HepG2 (cell line): ENCODE data around the gene LYST. TPM values are rescaled to one million over a fixed set of nuclear protein-coding genes. Genes with fewer than 3 reads are reported as not detected.

Experiments
- ATAC-seq: fragments of 200-7000 bp; cut with Tn5 transposase; 3 replicates; pipeline ENCODE4 v1.9.1; 2020; ENCODE audit warnings: mild to moderate bottlenecking, moderate library complexity
- BruUV-seq: library from RNA; stranded (reverse); fragments of 400-500 nt; replicated peaks from 2 replicates; lab custom pipeline; 2021; lab: Mats Ljungman, UMichigan
- CTCF ChIA-PET: fragments of 300-600 bp; formaldehyde crosslinking; extraction: SDS; loops from one replicate; lab custom pipeline; 2021; ENCODE audit warnings: low total read pairs, inconsistent platforms, low intra/inter-chr PET ratio; lab: Yijun Ruan, JAX
- POLR2A ChIA-PET: fragments of 350-600 bp; sonication (Branson Sonifier 250); formaldehyde crosslinking; loops from one replicate; lab custom pipeline; 2020; ENCODE audit warnings: antibody characterized with exemption, inconsistent platforms; lab: Yijun Ruan, JAX
- DNase-seq: peaks from one replicate; pipeline ENCODE4 v3.0.0-alpha.2; 2015; ENCODE audit warnings: low spot score
- FAIRE-seq: peaks from 3 replicates; lab custom pipeline; 2011; peaks lifted over from hg19 to GRCh38; lab: Jason Lieb, UNC
- H2AFZ ChIP-seq: one replicate; pipeline ENCODE4 v1.6.1; 2011; ENCODE audit warnings: low read length, inconsistent platforms
- H3K27ac ChIP-seq: fragments of 300-600 bp; 3 replicates; pipeline ENCODE4 v1.8.0; 2011; ENCODE audit warnings: mixed run types, mild to moderate bottlenecking, mixed read lengths, low read length, inconsistent platforms; ENCODE audit not compliant: insufficient read depth; ENCODE audit errors: extremely low read length
- H3K27me3 ChIP-seq, 2 experiments: fragments of 200-600 bp in 1 of 2; 2 replicates in 1 of 2; 3 replicates in 1 of 2; pipeline versions ENCODE4 v1.6.0 to v1.8.0; 2011; ENCODE audit warnings: low read length in 2 of 2, mild to moderate bottlenecking in 2 of 2, moderate library complexity in 2 of 2, inconsistent platforms in 1 of 2; ENCODE audit not compliant: insufficient read depth in 2 of 2, control insufficient read depth in 1 of 2
- H3K36me3 ChIP-seq, 2 experiments: fragments of 200-600 bp in 1 of 2; replicated peaks in 1 of 2; 2 replicates in 1 of 2; 3 replicates in 1 of 2; pipeline versions ENCODE4 v1.5.1 to v1.8.0; 2011; ENCODE audit warnings: low read length in 2 of 2, inconsistent platforms in 1 of 2; ENCODE audit not compliant: insufficient read depth in 2 of 2, control insufficient read depth in 1 of 2
- H3K4me1 ChIP-seq: 2 replicates; pipeline ENCODE4 v1.5.1; 2012; ENCODE audit warnings: low read length, inconsistent platforms; ENCODE audit not compliant: insufficient read depth
- H3K4me2 ChIP-seq: 2 replicates; pipeline ENCODE4 v1.6.0; 2011; ENCODE audit warnings: low read depth, low read length, inconsistent platforms
- H3K4me3 ChIP-seq, 3 experiments: fragments of 200-600 bp in 1 of 3; sonication (generic), shearing (Covaris generic) in 1 of 3; replicated peaks in 1 of 3; 2 replicates each; pipeline ENCODE4 v1.5.1; 2011 to 2016; ENCODE audit warnings: low read length in 3 of 3, inconsistent platforms in 2 of 3, low read depth in 2 of 3, mild to moderate bottlenecking in 2 of 3, control low read depth in 1 of 3, mixed read lengths in 1 of 3; ENCODE audit not compliant: insufficient read depth in 1 of 3
- H3K79me2 ChIP-seq: one replicate; pipeline ENCODE4 v1.6.1; 2011; ENCODE audit warnings: low read length, inconsistent platforms; ENCODE audit not compliant: insufficient read depth
- H3K9ac ChIP-seq: 2 replicates; pipeline ENCODE4 v1.6.0; 2011; ENCODE audit warnings: mild to moderate bottlenecking, low read depth, low read length, inconsistent platforms; ENCODE audit not compliant: insufficient read depth
- H3K9me3 ChIP-seq: 2 replicates; pipeline ENCODE4 v1.5.1; 2012; ENCODE audit warnings: mild to moderate bottlenecking, low read length
- H4K20me1 ChIP-seq: 2 replicates; pipeline ENCODE4 v1.6.0; 2011; ENCODE audit warnings: inconsistent platforms, mild to moderate bottlenecking, low read length, moderate library complexity; ENCODE audit not compliant: insufficient read depth
- ATF1 ChIP-seq: IDR thresholded peaks from 2 replicates; pipeline ENCODE4 v1.6.1; 2016; ENCODE audit warnings: mild to moderate bottlenecking, control low read depth
- JUN ChIP-seq: sonication (generic); formaldehyde crosslinking; IDR thresholded peaks from 2 replicates; pipeline ENCODE4 v1.4.0; 2020; ENCODE audit warnings: mild to moderate bottlenecking, missing genetic modification reagents
- KAT2B ChIP-seq: fragments of 150-350 bp; IDR thresholded peaks from 2 replicates; pipeline ENCODE4 v1.6.1; 2014; ENCODE audit warnings: low read depth, low read length, borderline replicate concordance
- MEIS2 ChIP-seq: sonication (generic); formaldehyde crosslinking; IDR thresholded peaks from 2 replicates; pipeline ENCODE4 v1.9.0; 2021; ENCODE audit warnings: mild to moderate bottlenecking, missing genetic modification reagents
- RARG ChIP-seq: sonication (generic); formaldehyde crosslinking; IDR thresholded peaks from 2 replicates; pipeline ENCODE4 v1.4.0; 2020; ENCODE audit warnings: low read depth, mild to moderate bottlenecking, missing genetic modification reagents
- RFX3 ChIP-seq: IDR thresholded peaks from 2 replicates; pipeline ENCODE4 v1.6.1; 2016; ENCODE audit warnings: missing biosample characterization, missing genetic modification reagents
- ZFAT ChIP-seq: sonication (generic); formaldehyde crosslinking; conservative IDR thresholded peaks from 2 replicates; pipeline ENCODE4 v1.8.1; 2023; ENCODE audit warnings: missing genetic modification reagents, inconsistent platforms
- ZNF614 ChIP-seq: IDR thresholded peaks from 2 replicates; pipeline ENCODE4 v1.6.1; 2018; ENCODE audit warnings: missing biosample characterization, missing genetic modification reagents, inconsistent platforms, borderline replicate concordance
- ZNF816 ChIP-seq: sonication (generic); formaldehyde crosslinking; IDR thresholded peaks from 2 replicates; pipeline ENCODE4 v1.8.0; 2022; ENCODE audit warnings: missing genetic modification reagents, mild to moderate bottlenecking, borderline replicate concordance
- WGBS: methylation state at CpG from one replicate; pipeline ENCODE4 v1.1.6; 2017; ENCODE audit warnings: low lambda C conversion rate; 5-methylcytosine and 5-hydroxymethylcytosine counted together
- in situ Hi-C: cut with HindIII; loops from 2 replicates; pipeline ENCODE4 v1.10.0; 2017; ENCODE audit warnings: low pct_unique_long_range_greater_than_20kb; ENCODE audit not compliant: extremely low pct_ligation_motif_present
- intact Hi-C: fragments of 100-400 bp; cut with micrococcal nuclease; formaldehyde crosslinking; loops from one replicate; pipeline ENCODE4 v1.10.0; 2022; ENCODE audit not compliant: unreplicated experiment
- polyA plus RNA-seq, 8 experiments: library from polyadenylated mRNA; depleted of rRNA in 3 of 8; stranded (reverse) in 7 of 8; unstranded in 1 of 8; fragments of >200 nt; fragmentation: Illumina TruSeq in 4 of 8; extraction: Trizol in 4 of 8; gene quantifications; 2 replicates each; pipeline versions ENCODE4 v1.2.1 to v1.2.3, GENCODE V29; 2011 to 2016; ENCODE audit warnings: low read depth in 4 of 8, missing spikeins in 1 of 8, mixed read lengths in 1 of 8; ENCODE audit not compliant: insufficient read depth in 1 of 8
- total RNA-seq, 5 experiments: library from RNA; depleted of rRNA; stranded (reverse); fragments of >200 nt; fragmentation: Illumina TruSeq; extraction: Trizol; gene quantifications; 2 replicates each; pipeline ENCODE4 v1.2.3, GENCODE V29; 2016; ENCODE audit warnings: low read depth in 1 of 5
- TF ChIP-seq, protein P1 (sequence below): sonication (generic); formaldehyde crosslinking; IDR thresholded peaks from 2 replicates; pipeline ENCODE4 v1.9.0; 2022; ENCODE audit warnings: low read depth, missing genetic modification reagents

LYST gene
- total and polyA plus RNA-seq, 2 of the 13 experiments (the other 11 are each of a cell fraction or from before 2014, with no cell fraction given), result 0.91 to 2.5 TPM

DNA sequence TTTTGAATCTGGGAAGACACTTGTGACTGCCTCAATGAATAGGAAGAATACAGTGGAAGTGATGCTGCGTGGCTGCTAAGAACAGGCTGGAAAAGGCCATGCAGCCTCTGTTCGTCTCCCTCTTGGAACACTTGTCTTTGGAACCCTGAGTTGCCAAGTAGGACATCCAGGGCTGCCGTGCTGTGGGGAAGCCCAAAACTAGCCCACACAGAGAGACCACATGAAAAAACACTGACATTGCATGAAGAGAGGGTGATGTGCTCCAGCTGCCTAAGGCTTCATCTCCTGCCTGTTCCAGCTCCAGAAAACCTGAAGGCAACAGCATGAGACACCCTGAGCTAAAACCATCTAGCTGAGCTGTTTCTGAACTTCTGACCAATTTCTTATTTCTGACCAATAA lies 156.0 kb downstream of the LYST start:
- no TSS peak for BruUV-seq
- Histone ChIP-seq H3K4me1 (no peaks in the 10 kb centered on the region), H2AFZ (no peak overlapping the region), H3K4me2 (no peak overlapping the region), H3K27ac (no peak overlapping the region), H3K9me3 (no peaks in the 10 kb centered on the region), H3K9ac (no peak overlapping the region), H4K20me1 (no peaks in the 10 kb centered on the region), H3K79me2 (no peaks in the 10 kb centered on the region), H3K4me3 (no peak overlapping the region), H3K36me3 (no peaks in the 10 kb centered on the region), H3K27me3 (no peaks in the 10 kb centered on the region)
- no peak for FAIRE-seq
- intact Hi-C loops (no loop called here), in situ Hi-C loops (no loop called here)
- no peak for ATAC-seq
- ChIA-PET CTCF (no interaction called here), POLR2A (no interaction called here)
- TF ChIP-seq ATF1 (CRISPR knock-in tag) (no peak), RFX3 (CRISPR knock-in tag) (no peak), ZNF614 (no peak), RARG (CRISPR knock-in tag) (no peak), ZNF816 (CRISPR knock-in tag) (no peak), JUN (CRISPR knock-in tag) (no peak), ZFAT (CRISPR knock-in tag) (no peak), KAT2B (no peak), MEIS2 (CRISPR knock-in tag) (no peak)
- TF ChIP-seq, protein P1, sequence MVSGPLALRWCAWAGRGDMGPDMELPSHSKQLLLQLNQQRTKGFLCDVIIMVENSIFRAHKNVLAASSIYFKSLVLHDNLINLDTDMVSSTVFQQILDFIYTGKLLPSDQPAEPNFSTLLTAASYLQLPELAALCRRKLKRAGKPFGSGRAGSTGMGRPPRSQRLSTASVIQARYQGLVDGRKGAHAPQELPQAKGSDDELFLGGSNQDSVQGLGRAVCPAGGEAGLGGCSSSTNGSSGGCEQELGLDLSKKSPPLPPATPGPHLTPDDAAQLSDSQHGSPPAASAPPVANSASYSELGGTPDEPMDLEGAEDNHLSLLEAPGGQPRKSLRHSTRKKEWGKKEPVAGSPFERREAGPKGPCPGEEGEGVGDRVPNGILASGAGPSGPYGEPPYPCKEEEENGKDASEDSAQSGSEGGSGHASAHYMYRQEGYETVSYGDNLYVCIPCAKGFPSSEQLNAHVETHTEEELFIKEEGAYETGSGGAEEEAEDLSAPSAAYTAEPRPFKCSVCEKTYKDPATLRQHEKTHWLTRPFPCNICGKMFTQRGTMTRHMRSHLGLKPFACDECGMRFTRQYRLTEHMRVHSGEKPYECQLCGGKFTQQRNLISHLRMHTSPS (CRISPR knock-in tag), result no peak
- WGBS, result 89% methylated on average over 2 of the region's 3 CpGs
- no peak for DNase-seq
